Uterus (tissue), 4 donors: ENCODE results near the gene CDADC1. TPM values are rescaled to one million over a fixed set of nuclear protein-coding genes. Genes with fewer than 3 reads are reported as not detected.

Experiments
- DNase-seq, 2 donors: peaks; one replicate each; pipeline ENCODE4 v3.0.0-alpha.2; 2019 to 2020
- H3K27ac ChIP-seq, 2 donors: fragments of 200-600 bp; sonication (generic); 1 replicate in 1 of 2; 2 replicates in 1 of 2; pipeline ENCODE4 v1.5.1; 2016 to 2018
- H3K27me3 ChIP-seq, 2 donors: fragments of 200-600 bp; sonication (generic); one replicate each; pipeline ENCODE4 v1.5.1; 2018 to 2019; ENCODE audit warnings: control low read depth in 1 of 2
- H3K36me3 ChIP-seq, 2 donors: fragments of 200-600 bp; sonication (generic); one replicate each; pipeline ENCODE4 v1.5.1; 2019; ENCODE audit warnings: control low read depth in 1 of 2
- H3K4me1 ChIP-seq, 2 donors: fragments of 200-600 bp; sonication (generic); one replicate each; pipeline ENCODE4 v1.5.1; 2018 to 2019; ENCODE audit warnings: control low read depth in 1 of 2
- H3K4me3 ChIP-seq, 2 donors: fragments of 200-600 bp; sonication (generic); 1 replicate in 1 of 2; 2 replicates in 1 of 2; pipeline ENCODE4 v1.5.1; 2018 to 2019; ENCODE audit warnings: mild to moderate bottlenecking in 1 of 2
- H3K9me3 ChIP-seq, 2 donors: fragments of 200-600 bp; sonication (generic); one replicate each; pipeline ENCODE4 v1.5.1; 2019; ENCODE audit warnings: control low read depth in 1 of 2
- POLR2A ChIP-seq, 2 donors: fragments of 450-650 bp; IDR thresholded peaks; one replicate each; pipeline ENCODE4 v1.6.1; 2016; ENCODE audit warnings: antibody characterized with exemption in 2 of 2, mild to moderate bottlenecking in 1 of 2, moderate library complexity in 1 of 2
- intact Hi-C: fragments of 100-400 bp; cut with DNase I; formaldehyde crosslinking; loops from one replicate; pipeline ENCODE4 v1.15.1; 2023; ENCODE audit warnings: low total_unique reads
- total RNA-seq, 4 donors: library from RNA; depleted of rRNA in 3 of 4; stranded (reverse); fragments of >200 nt in 3 of 4; gene quantifications; one replicate each; pipeline versions ENCODE4 v1.1.0 to v1.2.4, GENCODE V29; 2014 to 2023
- TF ChIP-seq, protein P1 (sequence below), 4 experiments: fragments of 200-600 bp in 2 of 4; fragments of 450-650 bp in 2 of 4; sonication (generic) in 2 of 4; IDR thresholded peaks; one replicate each; pipeline ENCODE4 v1.5.1; 2016 to 2019; ENCODE audit warnings: antibody characterized with exemption in 4 of 4, mild to moderate bottlenecking in 2 of 4, moderate library complexity in 1 of 4
- donor health status: DM: yes; HTN: yes; CAD: no.

Gene CDADC1
- total RNA-seq, 4 donors from 2014 or later, result 1.8 to 76.5 (median 10.9) TPM

DNA sequence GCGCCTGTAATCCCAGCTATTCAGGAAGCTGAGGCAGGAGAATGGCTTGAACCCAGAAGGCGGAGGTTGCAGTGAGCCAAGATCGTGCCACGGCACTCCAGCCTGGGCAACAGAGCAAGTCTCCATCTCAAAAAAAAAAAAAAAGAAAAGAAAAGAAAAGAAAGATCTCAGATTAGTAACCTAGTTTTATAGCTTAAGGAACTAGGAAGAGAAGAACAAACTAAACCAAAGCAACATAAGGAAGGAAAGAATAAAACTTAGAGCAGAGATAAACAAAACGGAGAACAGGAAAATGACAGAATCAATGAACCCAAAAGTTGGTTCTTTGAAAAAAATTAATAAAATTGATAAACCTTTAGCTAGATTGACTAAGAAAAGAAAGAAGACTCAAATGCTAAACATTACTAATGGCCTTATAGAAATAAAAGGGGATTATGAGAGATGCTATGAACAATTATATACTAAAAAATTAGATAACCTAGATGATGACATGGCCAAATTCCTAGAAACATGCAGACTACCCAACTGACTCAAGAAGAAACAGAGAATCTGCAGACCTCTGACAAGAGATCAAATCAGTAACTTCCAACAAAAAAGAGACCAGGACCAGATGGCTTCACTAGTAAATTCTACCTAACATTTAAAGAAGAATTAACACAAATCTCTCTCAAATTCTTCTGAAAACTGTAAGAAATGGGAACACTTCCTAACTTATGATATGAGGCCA lies 68.2 kb downstream of the CDADC1 start:
- H3K4me1 ChIP-seq, result peaks cover 4 to 7% of the 10 kb centered on the region in 2 donors
- no peak overlapping the region for H3K27ac ChIP-seq
- TF ChIP-seq POLR2A (IDR thresholded peaks at IDR 0.05), result no peak
- TF ChIP-seq, protein P1, sequence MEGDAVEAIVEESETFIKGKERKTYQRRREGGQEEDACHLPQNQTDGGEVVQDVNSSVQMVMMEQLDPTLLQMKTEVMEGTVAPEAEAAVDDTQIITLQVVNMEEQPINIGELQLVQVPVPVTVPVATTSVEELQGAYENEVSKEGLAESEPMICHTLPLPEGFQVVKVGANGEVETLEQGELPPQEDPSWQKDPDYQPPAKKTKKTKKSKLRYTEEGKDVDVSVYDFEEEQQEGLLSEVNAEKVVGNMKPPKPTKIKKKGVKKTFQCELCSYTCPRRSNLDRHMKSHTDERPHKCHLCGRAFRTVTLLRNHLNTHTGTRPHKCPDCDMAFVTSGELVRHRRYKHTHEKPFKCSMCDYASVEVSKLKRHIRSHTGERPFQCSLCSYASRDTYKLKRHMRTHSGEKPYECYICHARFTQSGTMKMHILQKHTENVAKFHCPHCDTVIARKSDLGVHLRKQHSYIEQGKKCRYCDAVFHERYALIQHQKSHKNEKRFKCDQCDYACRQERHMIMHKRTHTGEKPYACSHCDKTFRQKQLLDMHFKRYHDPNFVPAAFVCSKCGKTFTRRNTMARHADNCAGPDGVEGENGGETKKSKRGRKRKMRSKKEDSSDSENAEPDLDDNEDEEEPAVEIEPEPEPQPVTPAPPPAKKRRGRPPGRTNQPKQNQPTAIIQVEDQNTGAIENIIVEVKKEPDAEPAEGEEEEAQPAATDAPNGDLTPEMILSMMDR (IDR thresholded peaks at IDR 0.05), result no peak
- no peaks in the 10 kb centered on the region for H3K9me3 ChIP-seq
- H3K36me3 ChIP-seq, result no peaks in the 10 kb centered on the region
- no peak overlapping the region for H3K4me3 ChIP-seq
- no peaks in the 10 kb centered on the region for H3K27me3 ChIP-seq
- DNase-seq, result no peak
- intact Hi-C loops, result no loop called here

DNA sequence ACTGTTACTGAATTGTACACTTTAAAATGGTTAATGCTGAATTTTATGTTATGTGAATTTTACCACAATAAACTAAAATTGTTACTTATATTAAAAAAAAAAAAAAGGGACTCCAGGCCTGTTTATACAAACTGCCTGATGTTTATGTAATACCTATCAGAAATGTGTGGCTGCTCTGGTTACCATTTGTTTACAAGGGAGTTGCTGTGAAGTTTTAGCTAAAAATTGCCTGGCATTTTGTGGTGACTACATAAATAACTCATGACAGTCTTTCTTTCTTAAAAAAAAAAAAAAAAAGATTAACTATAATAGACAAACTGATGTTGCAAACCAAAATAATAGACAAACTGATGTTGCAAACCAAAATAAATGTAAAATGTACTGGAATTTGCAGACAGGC lies 71.8 kb downstream of the CDADC1 start:
- Histone ChIP-seq H3K4me1 (peaks cover 0 to 5% of the 10 kb centered on the region in 2 donors), H3K36me3 (no peaks in the 10 kb centered on the region), H3K27ac (peak overlapping the region in 1 of 2 donors; percentile 50), H3K27me3 (no peaks in the 10 kb centered on the region), H3K4me3 (no peak overlapping the region), H3K9me3 (no peaks in the 10 kb centered on the region)
- TF ChIP-seq, protein P1 (IDR thresholded peaks at IDR 0.05), result no peak
- TF ChIP-seq POLR2A (IDR thresholded peaks at IDR 0.05), result no peak
- DNase-seq, result no peak
- intact Hi-C loops, result no loop called here

DNA sequence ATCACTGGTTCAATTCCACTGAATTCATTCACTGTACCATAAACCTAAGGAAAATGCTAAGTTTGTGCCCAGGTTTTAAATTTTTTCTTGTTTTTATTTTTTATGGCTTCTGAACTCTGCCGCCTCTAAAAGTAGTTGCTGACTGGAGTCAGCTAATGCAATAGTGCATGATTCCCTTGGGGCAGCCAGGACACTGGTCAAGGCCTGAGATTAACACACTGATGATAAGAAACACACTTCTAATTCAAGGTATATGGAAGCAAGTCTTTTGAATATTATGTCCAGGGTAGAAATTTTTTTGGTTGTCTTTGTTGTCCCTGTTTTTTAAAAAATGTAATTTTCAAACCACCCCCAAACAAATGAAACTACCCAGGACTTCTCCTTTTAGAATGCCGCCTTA lies 72.2 kb downstream of the CDADC1 start:
- Histone ChIP-seq H3K27me3 (no peaks in the 10 kb centered on the region), H3K27ac (peak overlapping the region in 1 of 2 donors; percentile 50), H3K9me3 (no peaks in the 10 kb centered on the region), H3K36me3 (no peaks in the 10 kb centered on the region), H3K4me3 (no peak overlapping the region), H3K4me1 (peaks cover 0 to 5% of the 10 kb centered on the region in 2 donors)
- no peak for DNase-seq
- intact Hi-C loops, result no loop called here
- TF ChIP-seq POLR2A (IDR thresholded peaks at IDR 0.05), result no peak
- TF ChIP-seq, protein P1 (IDR thresholded peaks at IDR 0.05), result no peak

DNA sequence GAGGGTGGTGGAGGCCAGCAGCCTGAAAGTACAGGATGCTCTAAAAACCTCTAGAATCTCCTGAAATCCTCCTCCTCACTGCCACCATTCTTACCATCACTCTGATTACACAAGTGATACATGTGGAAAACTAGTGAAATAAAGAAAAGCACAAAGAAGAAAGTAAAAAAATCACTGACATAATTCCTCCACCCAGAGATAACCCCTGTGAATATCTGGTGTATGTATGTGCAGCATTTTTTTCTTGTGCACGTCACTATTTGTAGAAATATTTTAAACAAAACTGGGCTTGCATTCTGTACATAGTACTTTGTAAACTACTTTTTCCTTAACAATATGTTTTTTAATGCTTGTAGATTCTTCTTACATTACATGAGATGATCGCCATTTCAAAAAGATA lies 73.2 kb downstream of the CDADC1 start:
- no peak for TF ChIP-seq POLR2A (IDR thresholded peaks at IDR 0.05)
- TF ChIP-seq, protein P1 (IDR thresholded peaks at IDR 0.05), result no peak
- Histone ChIP-seq H3K27me3 (no peaks in the 10 kb centered on the region), H3K27ac (peak overlapping the region in 1 of 2 donors; percentile 50), H3K4me1 (peaks cover 0 to 5% of the 10 kb centered on the region in 2 donors), H3K36me3 (no peaks in the 10 kb centered on the region), H3K4me3 (no peak overlapping the region), H3K9me3 (no peaks in the 10 kb centered on the region)
- intact Hi-C loops, result no loop called here
- no peak for DNase-seq

DNA sequence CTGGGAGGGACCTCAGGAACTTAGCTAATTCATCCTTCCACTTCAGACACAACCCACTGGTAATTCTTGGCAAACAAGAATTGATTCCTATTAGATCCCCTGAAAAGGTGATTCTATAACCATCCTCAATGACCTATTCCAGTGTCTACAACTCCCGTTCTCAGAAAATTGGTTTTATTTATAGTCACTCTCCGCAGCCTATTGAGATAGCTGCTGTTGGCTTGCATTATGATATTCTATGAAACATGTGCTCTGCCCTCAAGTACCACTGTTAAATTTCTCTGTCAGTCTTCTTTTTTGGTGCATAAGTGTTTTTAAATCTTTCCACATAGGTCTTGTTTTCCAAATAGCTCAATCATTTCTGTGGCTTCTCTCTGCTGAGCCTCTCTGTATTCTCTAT lies 75.0 kb downstream of the CDADC1 start:
- Histone ChIP-seq H3K4me1 (peaks cover 0 to 5% of the 10 kb centered on the region in 2 donors), H3K27ac (no peak overlapping the region), H3K27me3 (no peaks in the 10 kb centered on the region), H3K4me3 (no peak overlapping the region), H3K36me3 (no peaks in the 10 kb centered on the region), H3K9me3 (no peaks in the 10 kb centered on the region)
- TF ChIP-seq, protein P1 (IDR thresholded peaks at IDR 0.05), result no peak
- TF ChIP-seq POLR2A (IDR thresholded peaks at IDR 0.05), result no peak
- intact Hi-C loops, result no loop called here
- no peak for DNase-seq
